ENCODE measurements around the gene PTPRC.

Gene PTPRC

DNA sequence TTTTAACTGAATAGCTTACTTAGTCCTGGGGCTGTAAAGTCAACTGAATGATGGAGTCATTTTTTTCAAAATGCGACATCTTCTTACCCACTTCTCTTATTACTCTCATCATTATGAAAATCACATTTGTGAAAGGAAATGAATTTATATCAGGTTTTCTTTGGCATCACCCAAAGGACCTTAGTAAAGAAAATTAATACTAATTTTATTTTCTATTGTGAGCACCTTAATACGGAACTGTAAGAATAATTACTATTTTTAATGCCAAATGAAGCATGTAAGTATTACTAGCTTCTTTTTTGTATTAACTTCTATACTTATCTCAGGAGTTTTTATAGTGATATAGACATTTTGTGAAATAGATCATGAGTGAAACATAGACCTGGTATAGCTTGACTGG lies 30.9 kb downstream of the PTPRC start:
- peak overlapping the region; percentile 100 for H3K27ac ChIP-seq (ENCODE audit: low read depth, low read length, poor library complexity, severe bottlenecking)
- H3K4me1 ChIP-seq (ENCODE audit: insufficient read depth, low read length, severe bottlenecking) = peaks cover 95% of the 10 kb centered on the region
- no peak overlapping the region for H3K4me2 ChIP-seq (ENCODE audit: low read length)
- H3K9me2 ChIP-seq (ENCODE audit: low read depth, low read length) = no peaks in the 10 kb centered on the region
- H3K79me2 ChIP-seq (ENCODE audit: insufficient read depth, low read length) = peaks cover 86% of the 10 kb centered on the region
- no peak overlapping the region for H2AFZ ChIP-seq (ENCODE audit: low read length)
- H3K9ac ChIP-seq (ENCODE audit: low read length) = no peak overlapping the region
- no peaks in the 10 kb centered on the region for H3F3A ChIP-seq (ENCODE audit: insufficient read depth, low read length)
- no peaks in the 10 kb centered on the region for H3K27me3 ChIP-seq (ENCODE audit: insufficient read depth, low read length)
- H3K4me3 ChIP-seq (ENCODE audit: low read depth, low read length, poor library complexity, severe bottlenecking) = no peak overlapping the region
- TF ChIP-seq, protein P1, sequence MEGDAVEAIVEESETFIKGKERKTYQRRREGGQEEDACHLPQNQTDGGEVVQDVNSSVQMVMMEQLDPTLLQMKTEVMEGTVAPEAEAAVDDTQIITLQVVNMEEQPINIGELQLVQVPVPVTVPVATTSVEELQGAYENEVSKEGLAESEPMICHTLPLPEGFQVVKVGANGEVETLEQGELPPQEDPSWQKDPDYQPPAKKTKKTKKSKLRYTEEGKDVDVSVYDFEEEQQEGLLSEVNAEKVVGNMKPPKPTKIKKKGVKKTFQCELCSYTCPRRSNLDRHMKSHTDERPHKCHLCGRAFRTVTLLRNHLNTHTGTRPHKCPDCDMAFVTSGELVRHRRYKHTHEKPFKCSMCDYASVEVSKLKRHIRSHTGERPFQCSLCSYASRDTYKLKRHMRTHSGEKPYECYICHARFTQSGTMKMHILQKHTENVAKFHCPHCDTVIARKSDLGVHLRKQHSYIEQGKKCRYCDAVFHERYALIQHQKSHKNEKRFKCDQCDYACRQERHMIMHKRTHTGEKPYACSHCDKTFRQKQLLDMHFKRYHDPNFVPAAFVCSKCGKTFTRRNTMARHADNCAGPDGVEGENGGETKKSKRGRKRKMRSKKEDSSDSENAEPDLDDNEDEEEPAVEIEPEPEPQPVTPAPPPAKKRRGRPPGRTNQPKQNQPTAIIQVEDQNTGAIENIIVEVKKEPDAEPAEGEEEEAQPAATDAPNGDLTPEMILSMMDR (IDR thresholded peaks at IDR 0.05; ENCODE audit: low read length) = no peak
- no peak for TF ChIP-seq EZH2 (IDR thresholded peaks at IDR 0.05; ENCODE audit: borderline replicate concordance, low read length)
- H4K20me1 ChIP-seq (ENCODE audit: insufficient read depth, low read length) = no peaks in the 10 kb centered on the region
- no peaks in the 10 kb centered on the region for H3K9me3 ChIP-seq (ENCODE audit: low read length)
- peaks cover 85% of the 10 kb centered on the region for H3K36me3 ChIP-seq (ENCODE audit: insufficient read depth, low read length)

DNA sequence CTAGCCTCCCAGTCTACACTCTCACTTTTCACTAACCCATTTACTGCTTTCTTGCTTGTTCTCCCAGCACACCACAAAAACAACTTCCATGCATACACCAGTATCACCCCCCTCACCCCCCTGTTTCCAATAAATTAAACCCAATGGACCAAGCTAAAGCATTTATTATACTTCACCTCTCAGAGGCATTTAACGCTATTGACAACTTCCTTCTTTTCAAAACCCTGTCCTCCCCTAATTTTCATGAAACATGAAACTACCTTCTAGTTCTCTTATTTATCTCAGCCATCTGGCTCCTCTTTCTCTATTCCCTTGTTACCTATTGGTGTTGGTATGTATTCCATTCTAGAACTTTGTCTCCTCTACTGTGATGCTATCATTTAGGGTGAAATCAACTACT lies 32.3 kb downstream of the PTPRC start:
- Histone ChIP-seq H3K79me2 (ENCODE audit: insufficient read depth, low read length) (peaks cover 90% of the 10 kb centered on the region), H3K9ac (ENCODE audit: low read length) (no peak overlapping the region), H2AFZ (ENCODE audit: low read length) (no peak overlapping the region), H3K27ac (ENCODE audit: low read depth, low read length, poor library complexity, severe bottlenecking) (peak overlapping the region; percentile 100), H3K36me3 (ENCODE audit: insufficient read depth, low read length) (peaks cover 76% of the 10 kb centered on the region), H4K20me1 (ENCODE audit: insufficient read depth, low read length) (no peaks in the 10 kb centered on the region), H3K4me3 (ENCODE audit: low read depth, low read length, poor library complexity, severe bottlenecking) (no peak overlapping the region), H3F3A (ENCODE audit: insufficient read depth, low read length) (no peaks in the 10 kb centered on the region; the same call in 1 of the 2 replicates), H3K4me1 (ENCODE audit: insufficient read depth, low read length, severe bottlenecking) (peaks cover 95% of the 10 kb centered on the region), H3K9me3 (ENCODE audit: low read length) (no peaks in the 10 kb centered on the region), H3K27me3 (ENCODE audit: insufficient read depth, low read length) (no peaks in the 10 kb centered on the region), H3K9me2 (ENCODE audit: low read depth, low read length) (no peaks in the 10 kb centered on the region), H3K4me2 (ENCODE audit: low read length) (peak overlapping the region; percentile 1; the same call in 1 of the 2 replicates)
- TF ChIP-seq EZH2 (IDR thresholded peaks at IDR 0.05; ENCODE audit: borderline replicate concordance, low read length) = no peak
- TF ChIP-seq, protein P1 (IDR thresholded peaks at IDR 0.05; ENCODE audit: low read length) = no peak

DNA sequence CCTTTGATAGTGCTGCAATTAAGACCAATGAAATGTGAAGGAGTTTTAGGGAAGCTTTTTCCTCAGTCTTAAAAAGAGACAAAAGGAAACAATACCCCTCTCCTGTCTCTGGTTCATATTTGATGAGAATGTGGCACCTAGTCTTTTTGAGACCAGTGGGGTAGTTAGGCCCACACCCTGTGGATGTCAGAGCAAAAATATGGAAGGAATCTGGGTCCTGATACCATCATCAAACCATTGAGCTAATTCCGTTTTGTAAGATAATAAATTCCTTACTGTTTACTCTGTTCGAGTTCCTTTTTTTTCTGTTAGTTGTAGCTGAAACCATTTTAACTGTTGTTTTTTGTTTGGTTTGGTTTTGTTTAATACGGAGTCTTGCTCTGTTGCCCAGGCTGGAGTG lies 33.3 kb downstream of the PTPRC start:
- Histone ChIP-seq H3K27ac (ENCODE audit: low read depth, low read length, poor library complexity, severe bottlenecking) (peak overlapping the region; percentile 100), H3K9me3 (ENCODE audit: low read length) (no peaks in the 10 kb centered on the region), H3K4me2 (ENCODE audit: low read length) (no peak overlapping the region), H3K79me2 (ENCODE audit: insufficient read depth, low read length) (peaks cover 83% of the 10 kb centered on the region), H2AFZ (ENCODE audit: low read length) (no peak overlapping the region), H3K27me3 (ENCODE audit: insufficient read depth, low read length) (no peaks in the 10 kb centered on the region), H3K4me1 (ENCODE audit: insufficient read depth, low read length, severe bottlenecking) (peaks cover 99% of the 10 kb centered on the region), H4K20me1 (ENCODE audit: insufficient read depth, low read length) (no peaks in the 10 kb centered on the region), H3K4me3 (ENCODE audit: low read depth, low read length, poor library complexity, severe bottlenecking) (no peak overlapping the region), H3K36me3 (ENCODE audit: insufficient read depth, low read length) (peaks cover 66% of the 10 kb centered on the region), H3K9me2 (ENCODE audit: low read depth, low read length) (no peaks in the 10 kb centered on the region), H3K9ac (ENCODE audit: low read length) (no peak overlapping the region), H3F3A (ENCODE audit: insufficient read depth, low read length) (no peaks in the 10 kb centered on the region; the same call in 1 of the 2 replicates)
- TF ChIP-seq EZH2 (IDR thresholded peaks at IDR 0.05; ENCODE audit: borderline replicate concordance, low read length) = no peak
- TF ChIP-seq, protein P1 (IDR thresholded peaks at IDR 0.05; ENCODE audit: low read length) = no peak

All from OCI-LY1 (cell line).